Ishikawa (cell line): ENCODE measurements around the gene TTN.

Experiments used
- CEBPB ChIP-seq: IDR thresholded peaks from 2 replicates; pipeline ENCODE4 v1.6.1; 2012
- CREB1 ChIP-seq: IDR thresholded peaks from 2 replicates; pipeline ENCODE4 v1.6.1; 2012; ENCODE audit warnings: low read depth
- EGR1 ChIP-seq: IDR thresholded peaks from 2 replicates; pipeline ENCODE4 v1.6.1; 2012
- EP300 ChIP-seq: IDR thresholded peaks from 2 replicates; pipeline ENCODE4 v1.6.1; 2012; ENCODE audit warnings: borderline replicate concordance
- FOXM1 ChIP-seq: IDR thresholded peaks from 2 replicates; pipeline ENCODE4 v1.6.1; 2012; ENCODE audit warnings: low read depth, borderline replicate concordance
- NFIC ChIP-seq: IDR thresholded peaks from 2 replicates; pipeline ENCODE4 v1.6.1; 2012
- RAD21 ChIP-seq: IDR thresholded peaks from 2 replicates; pipeline ENCODE4 v1.6.1; 2012; ENCODE audit warnings: low read depth
- TAF1 ChIP-seq: IDR thresholded peaks from 2 replicates; pipeline ENCODE4 v1.6.1; 2012; ENCODE audit warnings: low read depth, mild to moderate bottlenecking
- TCF12 ChIP-seq: IDR thresholded peaks from 2 replicates; pipeline ENCODE4 v1.6.1; 2012; ENCODE audit warnings: low read depth
- TEAD4 ChIP-seq: IDR thresholded peaks from 2 replicates; pipeline ENCODE4 v1.6.1; 2012
- USF1 ChIP-seq: IDR thresholded peaks from 2 replicates; pipeline ENCODE4 v1.6.1; 2012
- YY1 ChIP-seq: IDR thresholded peaks from 2 replicates; pipeline ENCODE4 v1.6.1; 2012; ENCODE audit warnings: low read depth
- ZBTB7A ChIP-seq: IDR thresholded peaks from 2 replicates; pipeline ENCODE4 v1.6.1; 2012; ENCODE audit warnings: low read depth
- TF ChIP-seq, protein P1 (sequence below): IDR thresholded peaks from 2 replicates; pipeline ENCODE4 v1.6.1; 2012; ENCODE audit warnings: low read depth, mild to moderate bottlenecking
- TF ChIP-seq, protein P2 (sequence below): IDR thresholded peaks from 2 replicates; pipeline ENCODE4 v1.6.1; 2012

TTN gene

GRCh38 chr2:178506524-178506923 lies 300.7 kb downstream of the TTN start:
- TF ChIP-seq, protein P1, sequence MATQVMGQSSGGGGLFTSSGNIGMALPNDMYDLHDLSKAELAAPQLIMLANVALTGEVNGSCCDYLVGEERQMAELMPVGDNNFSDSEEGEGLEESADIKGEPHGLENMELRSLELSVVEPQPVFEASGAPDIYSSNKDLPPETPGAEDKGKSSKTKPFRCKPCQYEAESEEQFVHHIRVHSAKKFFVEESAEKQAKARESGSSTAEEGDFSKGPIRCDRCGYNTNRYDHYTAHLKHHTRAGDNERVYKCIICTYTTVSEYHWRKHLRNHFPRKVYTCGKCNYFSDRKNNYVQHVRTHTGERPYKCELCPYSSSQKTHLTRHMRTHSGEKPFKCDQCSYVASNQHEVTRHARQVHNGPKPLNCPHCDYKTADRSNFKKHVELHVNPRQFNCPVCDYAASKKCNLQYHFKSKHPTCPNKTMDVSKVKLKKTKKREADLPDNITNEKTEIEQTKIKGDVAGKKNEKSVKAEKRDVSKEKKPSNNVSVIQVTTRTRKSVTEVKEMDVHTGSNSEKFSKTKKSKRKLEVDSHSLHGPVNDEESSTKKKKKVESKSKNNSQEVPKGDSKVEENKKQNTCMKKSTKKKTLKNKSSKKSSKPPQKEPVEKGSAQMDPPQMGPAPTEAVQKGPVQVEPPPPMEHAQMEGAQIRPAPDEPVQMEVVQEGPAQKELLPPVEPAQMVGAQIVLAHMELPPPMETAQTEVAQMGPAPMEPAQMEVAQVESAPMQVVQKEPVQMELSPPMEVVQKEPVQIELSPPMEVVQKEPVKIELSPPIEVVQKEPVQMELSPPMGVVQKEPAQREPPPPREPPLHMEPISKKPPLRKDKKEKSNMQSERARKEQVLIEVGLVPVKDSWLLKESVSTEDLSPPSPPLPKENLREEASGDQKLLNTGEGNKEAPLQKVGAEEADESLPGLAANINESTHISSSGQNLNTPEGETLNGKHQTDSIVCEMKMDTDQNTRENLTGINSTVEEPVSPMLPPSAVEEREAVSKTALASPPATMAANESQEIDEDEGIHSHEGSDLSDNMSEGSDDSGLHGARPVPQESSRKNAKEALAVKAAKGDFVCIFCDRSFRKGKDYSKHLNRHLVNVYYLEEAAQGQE, result no peak
- TF ChIP-seq ZBTB7A (no peak), RAD21 (no peak), FOXM1 (no peak), EP300 (no peak), YY1 (no peak), TCF12 (no peak), CEBPB (no peak), CREB1 (no peak), TAF1 (no peak), NFIC (no peak), EGR1 (no peak), USF1 (no peak), TEAD4 (no peak)
- TF ChIP-seq, protein P2, sequence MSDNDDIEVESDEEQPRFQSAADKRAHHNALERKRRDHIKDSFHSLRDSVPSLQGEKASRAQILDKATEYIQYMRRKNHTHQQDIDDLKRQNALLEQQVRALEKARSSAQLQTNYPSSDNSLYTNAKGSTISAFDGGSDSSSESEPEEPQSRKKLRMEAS, result no peak

DNA sequence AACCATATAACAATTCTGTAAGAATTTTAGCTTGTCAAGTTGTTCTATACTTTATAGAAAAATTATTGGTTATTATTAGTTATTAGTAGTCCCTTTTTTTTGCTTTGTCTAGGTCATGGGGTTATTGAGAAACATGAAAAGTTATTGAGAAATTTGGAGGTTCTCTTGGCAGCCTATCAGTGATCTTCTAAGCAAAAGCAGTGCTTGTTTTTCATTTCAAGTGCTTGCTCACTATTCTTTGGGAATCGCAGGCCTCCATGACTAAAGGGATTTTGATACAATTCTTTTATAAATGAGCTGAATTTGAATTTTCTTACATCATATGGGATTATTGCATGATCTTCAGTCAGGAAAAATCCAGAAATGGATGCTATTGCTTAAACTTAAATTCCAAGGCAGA lies 301.1 kb downstream of the TTN start:
- TF ChIP-seq NFIC (no peak), FOXM1 (no peak), CEBPB (no peak), EGR1 (no peak), YY1 (no peak), TCF12 (no peak), TAF1 (no peak), USF1 (no peak), EP300 (no peak), RAD21 (no peak), TEAD4 (no peak), CREB1 (no peak)
- TF ChIP-seq, protein P2, result no peak
- TF ChIP-seq, protein P1, result no peak

DNA sequence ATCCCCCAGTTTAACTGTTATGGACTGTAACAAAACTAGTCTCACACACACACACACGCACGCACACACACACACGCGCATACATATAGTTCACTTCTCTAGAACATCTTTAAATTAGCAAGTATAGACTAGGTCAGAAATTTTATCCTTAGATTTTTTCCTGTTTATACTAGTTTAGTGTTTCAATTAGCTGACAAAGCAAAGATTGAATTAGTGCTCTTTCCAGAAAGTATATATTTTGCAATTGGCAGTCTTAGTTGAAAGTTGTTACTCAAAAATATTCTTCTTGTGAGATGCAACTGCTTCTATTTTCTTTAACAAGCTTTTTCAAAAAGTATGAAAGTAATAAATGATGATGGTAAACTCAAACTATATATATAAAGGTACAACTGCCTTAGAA lies 304.5 kb downstream of the TTN start:
- TF ChIP-seq CREB1, result no peak
- TF ChIP-seq ZBTB7A, result no peak

GRCh38 chr2:178499640-178500039 lies 307.6 kb downstream of the TTN start:
- TF ChIP-seq FOXM1 (no peak), CEBPB (no peak), EGR1 (no peak), EP300 (no peak), USF1 (no peak), TCF12 (no peak), ZBTB7A (no peak), YY1 (no peak)
- TF ChIP-seq, protein P1, result no peak

DNA sequence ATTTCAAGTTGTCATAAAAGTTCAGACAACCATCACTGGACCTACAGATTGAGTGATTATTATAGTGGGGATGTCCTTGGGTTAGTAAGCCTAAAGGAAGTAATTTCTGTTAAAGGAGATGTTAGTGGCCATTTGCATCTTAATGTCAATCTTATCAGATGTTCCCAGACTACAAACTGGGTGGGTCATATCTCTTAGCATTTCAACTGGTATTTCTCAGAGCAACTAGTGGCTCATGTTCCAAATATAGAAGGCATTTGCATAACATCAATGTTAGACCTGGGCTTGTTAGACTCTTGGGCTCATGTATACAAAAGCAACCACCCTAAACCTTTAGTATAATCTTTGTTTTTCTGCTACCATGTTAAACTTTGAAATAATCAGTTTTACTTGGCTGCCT lies 309.1 kb downstream of the TTN start:
- TF ChIP-seq YY1 (no peak), CEBPB (no peak), ZBTB7A (no peak), FOXM1 (no peak), NFIC (no peak), USF1 (no peak), EGR1 (no peak), TAF1 (no peak), EP300 (no peak), CREB1 (no peak), RAD21 (no peak), TCF12 (no peak)
- TF ChIP-seq, protein P2, result no peak
- TF ChIP-seq, protein P1, result no peak
